T-helper 2 cell (primary cell): ENCODE results near the gene ZMAT5.

Experiments used
- DNase-seq, 5 experiments: peaks; one replicate each; pipeline versions ENCODE4 v3.0.0 to v3.0.0-alpha.2; 2012 to 2022

ZMAT5 gene

DNA sequence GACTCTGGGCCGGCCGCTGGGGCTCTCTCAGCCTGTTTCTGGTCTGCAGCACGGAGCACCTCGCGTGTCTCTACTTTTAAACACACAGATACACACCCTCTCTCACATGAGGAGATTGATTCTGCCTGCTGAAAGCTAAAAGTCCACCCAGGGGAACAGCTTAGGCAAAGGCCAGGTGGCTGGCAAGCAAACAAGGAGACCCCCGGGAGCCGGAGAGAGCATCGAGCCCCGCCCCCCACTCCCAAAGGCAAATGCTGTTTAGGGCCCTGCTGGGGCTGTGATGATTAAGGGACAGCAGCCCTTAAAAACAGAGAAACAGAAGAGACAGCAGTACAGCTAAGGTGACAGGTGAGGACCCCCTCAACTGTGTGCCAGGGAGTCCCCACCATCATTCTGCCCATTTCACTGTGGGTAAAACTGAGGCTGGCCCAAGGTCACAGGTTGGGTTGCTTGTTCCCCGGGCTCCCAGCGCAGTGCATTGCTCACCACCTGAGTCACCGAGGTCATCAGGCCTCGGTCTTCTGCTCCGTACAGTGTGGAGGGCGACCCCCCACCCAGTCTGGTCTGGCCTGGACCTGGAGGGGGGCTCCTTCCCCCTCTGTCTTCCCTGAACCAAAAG lies 40.2 kb downstream of the ZMAT5 start:
- no peak for DNase-seq

DNA sequence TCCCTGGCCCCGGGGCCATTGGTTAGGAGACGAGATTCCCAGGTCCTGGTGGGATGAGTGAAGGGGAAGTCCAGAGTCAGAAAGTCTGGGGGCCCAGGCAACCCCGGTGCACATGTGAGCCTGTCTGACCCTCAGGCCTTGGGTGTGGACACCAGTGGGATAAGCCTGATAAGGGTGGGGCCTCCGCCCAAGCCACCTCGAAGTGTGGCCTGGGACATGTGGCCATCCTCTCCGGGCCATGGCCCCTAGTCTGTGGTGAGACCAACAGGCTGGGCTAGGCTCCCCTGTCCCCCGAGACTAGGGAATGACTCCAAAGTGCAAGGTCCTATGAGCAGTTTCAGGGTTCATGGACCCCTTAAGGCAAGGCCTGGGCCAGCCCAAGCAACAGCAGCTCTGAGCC lies 40.7 kb downstream of the ZMAT5 start:
- no peak for DNase-seq

DNA sequence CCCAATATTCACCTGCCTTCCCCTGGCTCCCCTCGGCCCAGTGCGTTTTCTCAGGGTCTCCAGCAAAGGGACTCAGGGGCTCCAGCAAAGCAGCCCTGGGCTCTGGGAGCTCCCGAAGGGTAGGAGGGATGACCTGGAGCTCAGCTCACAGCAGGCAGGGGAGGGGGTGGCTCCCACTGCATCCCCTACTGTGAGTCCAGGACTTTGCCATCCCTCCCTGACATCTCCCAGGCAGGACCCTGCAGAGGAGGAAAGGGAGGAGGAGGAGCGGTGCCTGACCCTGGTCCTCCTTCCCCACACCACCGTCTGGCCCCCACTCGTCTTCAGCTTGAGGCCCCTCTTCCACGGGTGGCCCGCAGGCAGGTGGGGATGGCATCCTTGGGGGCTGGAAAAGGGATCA lies 42.0 kb downstream of the ZMAT5 start:
- no peak for DNase-seq

DNA sequence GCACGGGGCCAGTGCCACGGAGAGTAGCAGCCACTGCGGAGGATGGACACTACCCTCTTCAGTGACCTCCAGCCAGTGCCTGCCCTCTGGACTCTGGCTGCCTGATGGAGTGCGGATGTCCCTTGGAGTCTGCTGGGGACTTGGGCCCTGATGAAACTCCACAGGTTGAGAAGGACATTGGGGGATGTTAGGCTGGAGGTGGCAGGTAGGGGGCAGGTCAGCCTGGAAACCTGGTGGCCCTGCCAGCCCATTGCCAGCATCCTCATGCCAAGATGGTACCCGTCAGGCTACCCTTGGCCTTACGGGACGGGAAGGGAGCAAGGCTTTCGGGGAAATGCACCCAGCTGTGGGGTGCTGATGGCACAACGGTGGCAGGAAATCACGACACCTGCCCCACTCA lies 43.0 kb downstream of the ZMAT5 start:
- no peak for DNase-seq

DNA sequence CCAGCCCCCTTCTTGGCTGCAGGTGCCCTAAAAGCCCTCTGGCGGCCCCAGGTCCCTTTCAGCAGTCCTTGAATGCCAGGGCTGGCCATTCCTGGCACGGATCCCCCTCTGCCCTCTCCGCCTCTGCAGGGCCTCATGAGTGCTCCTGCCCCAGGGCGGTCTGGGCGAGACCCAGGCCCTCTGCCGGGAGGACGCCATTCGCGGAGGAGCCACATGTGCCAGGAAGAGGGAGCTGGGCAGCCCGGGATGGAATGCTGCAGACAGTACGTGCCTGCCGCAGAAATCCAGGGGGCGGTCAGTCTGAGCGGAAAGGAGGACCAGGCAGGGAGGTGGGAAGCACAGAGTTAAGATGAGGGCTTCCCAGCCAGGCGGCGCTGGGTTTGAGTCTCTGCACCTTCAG lies 44.2 kb downstream of the ZMAT5 start:
- no peak for DNase-seq

DNA sequence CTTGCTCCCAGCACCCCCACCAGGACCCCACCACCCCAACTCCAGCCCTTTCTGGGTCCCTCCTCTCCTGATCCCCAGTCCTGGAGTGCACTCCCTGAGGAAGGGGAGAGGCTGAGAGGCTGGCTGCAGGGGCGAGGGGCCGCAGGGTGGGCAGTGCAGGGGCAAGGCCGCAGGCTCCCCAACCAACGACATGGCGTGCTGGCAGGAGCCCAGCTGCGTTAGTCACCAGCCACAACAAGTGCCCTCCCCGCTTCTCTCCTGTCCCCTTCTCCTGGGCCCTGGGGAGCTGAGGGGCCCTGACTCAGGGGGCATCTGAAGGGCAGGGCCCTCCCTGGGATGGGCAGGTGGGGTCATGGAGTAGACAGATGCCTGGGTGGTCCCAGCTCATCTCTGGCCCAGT lies 44.7 kb downstream of the ZMAT5 start:
- DNase-seq = no peak

DNA sequence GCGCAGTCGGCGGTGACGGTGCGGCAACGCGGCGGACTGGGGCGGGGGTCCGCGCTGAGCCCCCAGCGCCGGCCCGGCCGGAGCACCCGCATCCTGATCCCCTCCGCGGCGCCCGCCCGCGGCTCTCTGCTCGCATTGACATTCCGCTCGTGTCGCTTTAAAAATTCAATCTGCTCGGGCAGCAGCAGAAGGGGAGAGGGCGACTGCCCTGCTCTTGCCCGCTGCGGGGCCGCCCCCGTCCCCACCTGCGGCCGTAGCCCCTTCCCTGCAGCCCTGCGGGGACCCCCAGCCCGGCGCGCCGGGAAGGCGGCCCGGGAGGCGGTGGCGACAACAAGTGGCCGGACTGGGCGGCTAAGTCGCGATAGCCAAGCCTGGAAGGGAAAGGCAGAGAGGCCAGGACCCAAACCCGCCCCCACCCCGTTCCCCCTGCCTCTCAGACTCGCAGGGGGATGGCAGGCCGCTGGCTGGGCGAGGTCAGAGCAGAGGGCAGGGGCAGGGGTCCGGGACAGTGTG lies 45.9 kb downstream of the ZMAT5 start:
- no peak for DNase-seq

DNA sequence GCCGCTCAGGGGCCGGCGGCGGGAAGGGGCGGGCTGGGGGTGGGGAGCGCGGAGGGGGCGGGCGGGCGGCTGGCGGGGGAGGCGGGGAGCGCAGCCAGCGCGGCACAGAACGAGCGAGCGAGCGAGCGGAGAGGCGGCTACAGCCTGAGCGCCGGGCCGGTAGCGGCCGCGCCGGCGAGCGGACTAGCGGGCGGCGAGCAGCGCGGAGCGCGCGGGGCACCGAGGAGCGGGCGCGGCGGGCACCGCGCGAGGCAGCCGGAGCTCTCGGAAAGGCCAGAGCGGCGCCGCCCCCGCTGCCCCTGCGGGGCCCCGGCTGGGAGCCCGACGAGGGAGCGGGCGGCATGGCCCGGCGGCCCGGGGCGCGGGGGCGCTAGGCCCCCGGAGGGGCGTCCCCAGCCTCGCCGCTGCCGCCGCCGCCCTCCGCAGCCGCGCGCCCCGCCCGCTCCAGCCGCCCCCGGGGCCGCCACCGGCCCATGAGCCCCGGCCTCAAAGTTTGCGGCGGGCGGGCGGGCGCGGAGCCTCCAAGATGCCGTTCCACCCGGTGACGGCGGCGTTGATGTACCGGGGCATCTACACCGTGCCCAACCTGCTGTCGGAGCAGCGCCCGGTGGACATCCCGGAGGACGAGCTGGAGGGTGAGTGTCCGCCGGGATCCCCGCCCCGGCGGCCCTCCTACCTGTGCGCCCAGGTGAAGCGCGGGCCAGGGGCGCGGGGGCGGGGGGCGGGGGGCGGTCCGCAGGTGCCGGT lies 46.7 kb downstream of the ZMAT5 start, which contains the start of gene CABP7:
TSS of gene CABP7 (plus strand) at position 105 of the 747 bp plus-strand sequence. CDS start at position 527, 422 bp downstream.
- DNase-seq = peak in 1 of 5 experiments; percentile 14

DNA sequence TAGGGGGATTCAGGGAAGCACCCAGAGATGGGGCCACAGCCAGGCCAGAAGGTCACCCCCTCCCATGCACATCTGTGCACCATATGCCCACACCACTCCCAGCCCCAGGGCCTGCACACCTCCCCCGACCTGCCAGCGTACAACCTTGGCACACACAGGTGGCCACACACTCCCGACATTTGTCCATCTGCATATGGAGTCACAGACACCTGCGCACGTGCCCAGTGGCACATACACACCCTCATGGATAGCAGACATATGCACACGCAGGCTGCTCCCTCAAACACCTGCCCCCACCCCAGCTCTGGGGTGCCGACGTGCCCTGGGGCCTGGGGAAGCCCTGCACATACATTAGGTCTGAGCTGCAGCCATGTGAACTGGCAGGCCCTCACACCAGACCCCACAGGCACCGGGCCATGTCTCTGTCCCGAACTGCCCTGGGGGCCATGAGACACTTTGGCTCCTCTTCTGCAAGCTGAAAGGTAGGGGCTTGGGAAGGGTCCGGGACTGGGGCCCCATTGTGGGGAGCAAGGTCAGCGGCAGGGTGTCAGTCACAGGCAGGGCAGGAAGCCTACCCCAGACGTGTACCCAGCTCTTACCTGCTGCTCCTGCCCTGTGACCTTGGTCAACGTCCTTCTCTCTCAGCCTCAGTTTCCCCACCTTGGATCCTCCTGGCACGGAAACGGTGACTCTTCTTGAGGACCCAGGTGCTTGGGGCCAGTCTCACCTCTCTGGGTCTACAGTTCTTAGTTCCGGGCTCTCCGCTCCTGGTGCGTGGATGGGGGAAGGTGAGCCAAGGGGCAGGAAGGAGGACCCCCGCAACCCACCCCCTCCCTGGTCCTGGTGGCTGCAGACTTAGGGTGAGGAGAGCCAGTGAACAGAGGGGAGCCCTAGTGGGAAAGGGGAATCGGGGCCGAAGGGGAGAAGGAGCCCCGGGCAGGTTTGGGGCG lies 47.6 kb downstream of the ZMAT5 start:
- DNase-seq = no peak

DNA sequence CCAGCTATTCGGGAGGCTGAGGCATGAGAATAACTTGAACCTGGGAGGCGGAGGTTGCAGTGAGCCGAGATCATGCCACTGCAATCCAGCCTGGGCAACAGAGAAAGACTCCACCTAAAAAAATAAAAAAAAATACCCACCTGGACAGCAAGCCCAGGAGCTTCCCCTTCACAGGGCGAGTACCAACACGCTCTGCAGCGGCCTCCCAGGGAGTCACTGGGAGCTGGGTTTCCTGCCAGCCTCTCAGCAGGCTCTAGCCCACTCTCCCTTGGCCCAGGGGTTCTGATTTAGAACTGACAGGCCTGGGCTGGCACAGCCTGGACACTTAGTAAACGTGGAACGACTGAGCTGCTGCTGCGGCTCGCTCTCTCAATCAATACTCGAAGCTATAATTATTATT lies 49.0 kb downstream of the ZMAT5 start:
- DNase-seq = no peak

DNA sequence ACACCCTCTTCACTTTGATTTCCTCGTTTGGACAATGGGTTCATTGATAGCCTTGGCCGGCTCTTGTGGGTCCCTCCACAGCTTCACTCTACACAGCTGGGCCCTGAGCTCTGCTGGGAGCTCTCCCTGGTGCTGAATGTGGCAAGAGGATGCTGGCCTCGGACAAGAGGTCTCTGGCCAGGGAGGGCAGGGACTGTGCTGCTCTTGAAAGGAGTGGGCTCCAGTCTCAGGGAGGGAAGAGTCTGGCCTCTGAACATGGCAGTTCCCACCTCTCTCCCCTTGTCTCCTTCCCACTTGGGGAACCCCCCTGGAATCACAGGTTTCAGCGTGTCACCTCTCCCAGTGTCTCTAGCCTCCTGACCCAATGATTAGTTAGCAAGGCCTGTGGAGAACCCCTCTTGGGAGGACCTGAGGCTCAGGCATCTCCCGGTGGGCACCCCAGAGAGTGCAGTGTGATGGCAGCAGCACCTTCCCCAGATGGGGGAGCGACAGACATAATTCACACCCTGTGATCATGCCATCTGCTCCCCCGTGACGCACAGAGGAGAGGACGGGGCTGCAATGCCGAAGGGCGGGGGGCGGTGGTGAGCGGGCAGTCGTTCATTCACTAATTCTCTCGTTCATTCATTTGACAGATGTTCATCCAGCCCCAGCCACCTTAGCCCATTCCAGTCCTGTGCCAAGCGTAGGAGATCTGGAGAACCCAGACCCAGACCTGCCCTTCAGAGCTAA lies 49.8 kb downstream of the ZMAT5 start:
- DNase-seq = peak in 1 of 5 experiments; percentile 34

DNA sequence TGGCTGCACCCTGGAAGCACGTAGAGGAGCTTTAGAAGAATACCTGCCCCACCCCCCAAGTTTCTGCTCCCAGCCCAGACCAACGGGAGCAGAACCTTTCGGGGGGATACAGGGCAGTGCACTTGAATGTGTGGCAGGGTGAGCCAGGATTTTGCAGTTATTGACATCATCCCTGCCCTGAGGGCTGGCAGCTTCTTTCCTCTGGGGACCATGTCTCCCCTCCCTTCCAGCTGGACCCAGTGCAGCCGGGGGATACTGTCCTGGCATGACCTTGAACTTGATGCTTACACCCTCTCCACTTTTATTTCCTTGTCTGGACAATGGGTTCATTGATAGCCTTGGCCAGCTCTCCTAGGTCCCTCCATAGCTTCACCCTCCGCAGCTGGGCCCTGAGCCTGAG lies 51.1 kb downstream of the ZMAT5 start:
- no peak for DNase-seq

DNA sequence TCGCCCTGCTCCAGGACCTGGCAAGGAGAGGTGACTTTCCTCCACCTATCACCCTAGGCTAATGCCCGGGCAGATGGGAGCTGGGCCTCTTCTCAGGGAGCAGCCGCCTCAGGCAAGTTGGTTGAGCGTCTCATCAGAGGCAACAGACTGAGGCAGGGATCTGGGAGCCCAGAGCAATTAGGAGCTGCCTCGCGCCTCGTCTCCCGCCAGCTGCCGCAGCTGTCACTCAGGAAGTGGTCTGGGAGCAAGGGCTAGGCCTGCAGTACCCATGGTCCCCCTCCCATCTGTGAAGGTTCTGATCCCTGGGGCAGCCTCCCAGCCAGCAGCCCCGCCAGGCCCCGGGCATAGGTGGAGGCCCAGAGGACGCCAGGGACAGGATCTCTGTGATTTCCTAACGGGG lies 51.6 kb downstream of the ZMAT5 start:
- DNase-seq = no peak

DNA sequence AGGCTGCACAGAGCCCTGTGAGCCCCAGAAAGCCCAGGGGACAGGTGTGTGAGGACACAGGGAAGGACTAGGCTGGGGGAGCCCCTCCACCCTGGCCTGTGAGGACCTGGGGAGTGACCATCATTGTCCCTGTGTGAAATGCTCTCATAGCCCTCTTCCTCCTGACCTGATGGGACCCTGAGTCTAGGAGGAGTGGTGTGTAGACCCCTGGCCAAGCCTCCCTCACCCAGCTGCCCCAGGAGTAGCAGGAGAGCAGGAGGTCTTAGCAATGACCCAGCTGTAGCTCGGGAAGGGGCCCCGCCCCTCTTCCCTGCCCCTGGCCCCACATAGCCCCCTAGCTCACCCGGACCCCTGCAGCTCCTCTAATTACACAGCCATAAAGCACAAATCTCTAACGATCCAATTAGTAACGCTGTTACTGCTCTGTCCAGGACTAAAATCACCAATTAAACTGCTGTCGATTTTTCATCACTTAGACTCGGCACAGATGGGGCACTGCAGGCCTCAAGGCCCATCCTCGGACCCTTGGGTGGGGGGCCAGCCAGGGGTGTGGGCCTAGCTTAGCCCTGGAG lies 53.6 kb downstream of the ZMAT5 start:
- DNase-seq = no peak

DNA sequence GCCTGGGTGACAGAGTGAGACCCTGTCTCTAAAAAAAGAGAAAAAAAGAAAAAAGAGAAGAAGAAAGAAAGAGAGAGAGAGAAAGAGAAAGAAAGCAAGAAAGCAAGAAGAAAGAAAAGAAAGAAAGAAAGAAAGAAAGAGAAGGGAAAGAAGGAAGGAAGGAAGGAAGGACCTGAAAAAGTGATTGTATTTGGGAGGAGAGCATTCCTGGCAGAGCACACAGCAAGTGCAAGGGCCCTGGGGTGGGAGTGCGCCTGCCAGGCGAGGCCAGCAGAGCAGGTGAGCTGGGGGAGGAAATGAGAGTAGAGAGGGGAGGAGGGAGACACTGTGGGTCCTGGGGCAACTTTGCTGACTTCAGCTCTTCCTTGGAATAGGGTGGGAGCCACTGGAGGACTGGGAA lies 54.7 kb downstream of the ZMAT5 start:
- no peak for DNase-seq

DNA sequence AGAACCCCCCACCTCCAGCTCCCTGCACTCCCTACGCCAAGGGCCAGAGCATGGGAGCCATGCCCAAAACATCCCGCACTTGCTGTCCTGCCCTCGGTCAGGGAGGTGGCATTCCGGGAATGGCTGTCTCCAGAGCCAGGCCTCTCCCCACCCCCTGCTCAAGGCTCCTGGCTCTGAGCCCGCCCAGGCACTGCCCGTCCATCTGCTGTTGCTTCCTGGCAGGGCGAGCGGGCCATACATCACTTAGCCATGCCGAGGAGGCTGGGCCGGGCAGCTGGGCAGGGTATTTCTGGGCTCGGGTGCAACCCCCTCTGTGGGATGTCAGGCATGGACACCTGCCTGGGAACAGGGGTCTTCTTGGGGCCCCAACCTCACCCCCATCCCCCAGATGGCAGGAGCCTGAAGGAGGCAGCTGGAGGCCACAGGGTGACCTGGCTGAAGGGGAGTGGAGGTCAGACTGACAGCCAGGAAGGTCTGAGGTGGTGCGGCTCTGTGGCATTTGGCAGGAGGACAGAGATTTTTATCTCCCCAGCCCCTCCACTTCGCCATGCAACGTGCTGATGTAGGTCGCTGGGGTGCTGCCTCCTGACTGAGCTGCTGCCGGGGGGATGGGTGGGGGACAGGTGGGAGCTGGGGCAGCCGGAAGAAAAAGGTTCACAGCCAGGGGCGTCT lies 55.7 kb downstream of the ZMAT5 start:
- DNase-seq = no peak

DNA sequence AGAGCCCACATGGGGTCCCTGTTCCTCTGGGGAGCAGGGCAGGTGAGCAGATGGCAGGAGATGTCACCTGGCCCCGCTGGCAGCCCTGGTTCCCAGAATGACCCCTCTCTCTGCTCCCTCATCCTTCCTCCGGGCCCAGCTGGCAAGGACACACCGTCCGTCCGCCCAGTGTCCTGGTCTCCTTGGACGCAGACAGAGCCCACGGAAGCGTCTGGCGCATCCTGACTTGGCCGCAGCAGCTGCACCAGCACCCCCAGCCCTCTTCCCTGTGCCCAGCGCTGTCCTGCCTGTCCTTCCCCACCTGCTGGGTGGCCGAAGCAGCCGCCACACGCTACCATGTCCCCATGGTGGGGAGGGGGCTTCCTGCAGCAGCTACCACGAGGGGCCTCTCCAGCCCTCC lies 56.6 kb downstream of the ZMAT5 start:
- no peak for DNase-seq

DNA sequence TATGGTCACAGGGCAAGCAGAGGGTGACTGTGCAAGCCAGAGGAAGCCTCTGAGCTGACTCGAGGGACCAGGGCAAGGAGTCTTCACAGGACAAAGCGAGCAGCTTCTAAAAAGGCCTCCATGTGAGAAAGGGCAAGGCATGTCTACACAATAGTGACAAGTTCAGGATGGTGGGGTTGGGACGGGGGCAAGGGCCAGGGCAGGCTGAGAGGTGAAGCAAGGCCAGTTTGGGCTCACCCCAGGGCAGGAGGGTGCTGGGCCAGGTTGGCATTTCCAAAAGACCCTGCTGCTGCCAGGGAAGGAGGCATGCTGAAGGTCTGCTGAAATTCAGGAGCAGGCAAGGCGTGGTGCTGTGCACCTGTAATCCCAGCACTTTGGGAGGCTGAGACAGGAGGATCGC lies 59.3 kb downstream of the ZMAT5 start:
- no peak for DNase-seq

DNA sequence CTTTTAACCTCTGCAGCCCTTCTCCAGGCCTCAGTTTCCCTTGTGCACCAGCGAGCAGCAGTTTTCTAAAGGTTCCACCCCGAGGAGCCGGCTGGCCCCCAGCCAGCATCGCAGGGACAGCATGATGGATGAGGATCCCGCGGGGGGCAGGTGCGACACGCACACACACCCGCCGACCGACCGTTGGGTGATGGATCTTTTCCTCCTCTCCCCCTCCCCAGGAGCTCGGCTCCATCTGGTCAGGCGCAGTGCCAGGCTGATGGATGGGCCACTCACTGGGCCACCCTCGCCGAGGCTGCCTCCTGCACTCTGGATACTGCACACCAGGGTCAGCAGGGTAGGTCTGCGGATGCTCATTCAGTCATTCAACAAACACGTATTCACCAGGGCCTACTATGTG lies 59.8 kb downstream of the ZMAT5 start:
- no peak for DNase-seq

DNA sequence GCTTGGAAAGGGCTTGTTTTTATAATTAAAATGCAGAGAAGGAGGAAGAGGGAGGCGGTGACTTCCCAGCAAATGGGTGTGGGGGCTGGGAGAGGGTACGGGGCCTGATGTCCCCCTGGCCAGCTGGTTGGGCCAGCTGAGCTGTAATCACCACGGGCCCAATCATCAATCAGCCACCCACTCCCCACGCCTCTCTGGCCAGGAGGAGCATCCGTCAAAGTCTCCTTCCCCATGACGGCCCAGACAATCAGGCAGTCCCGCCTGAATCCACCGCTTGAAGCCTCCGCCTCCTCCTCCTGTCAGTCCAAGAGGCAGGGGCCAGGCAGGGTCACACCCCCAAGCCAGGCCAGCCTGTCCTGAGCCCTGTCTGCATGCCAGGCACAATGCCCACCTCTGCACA lies 60.3 kb downstream of the ZMAT5 start:
- DNase-seq = no peak

DNA sequence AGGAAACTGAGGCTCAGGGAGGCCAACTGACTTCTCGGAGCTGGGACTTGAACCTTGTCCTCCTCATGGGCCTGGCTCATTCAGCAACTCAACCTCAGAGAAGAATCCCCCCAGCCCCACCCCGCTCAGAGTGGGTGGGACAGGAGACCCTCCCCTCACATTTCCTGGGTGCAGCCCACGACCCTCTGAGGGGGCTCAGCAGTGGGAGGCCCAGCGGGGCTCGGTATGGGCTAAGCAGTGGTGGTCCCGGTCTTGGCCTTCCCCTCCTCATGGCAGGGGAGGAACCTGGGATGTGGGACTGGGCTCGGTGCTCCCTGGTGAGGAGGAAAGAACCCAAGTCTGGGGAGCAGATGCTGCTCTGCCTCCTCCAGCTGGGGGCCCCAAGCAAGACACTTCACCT lies 61.2 kb downstream of the ZMAT5 start:
- DNase-seq = no peak
